A549 (cell line): Measurements from ENCODE around the gene PDZD7. TPM values are rescaled to one million over a fixed set of nuclear protein-coding genes. Genes with fewer than 3 reads are reported as not detected.
A peak's percentile ranks its signal among the peaks of the same experiment; 100 is the strongest.

Source experiments
- ATAC-seq, 2 experiments: fragments of 200-7000 bp in 1 of 2; fragments of >200 bp in 1 of 2; cut with Nextera tagmentation in 1 of 2; cut with Tn5 transposase in 1 of 2; 3 replicates each; pipeline versions ENCODE4 v1.8.0 to v1.9.1; 2018 to 2020; ENCODE audit warnings: mild to moderate bottlenecking in 1 of 2, moderate library complexity in 1 of 2
- CTCF ChIA-PET: fragments of 300-600 bp; sonication (Branson Sonifier 250); formaldehyde crosslinking; extraction: SDS; loops from one replicate; lab custom pipeline; 2021; ENCODE audit warnings: antibody characterized with exemption, inconsistent platforms; lab: Yijun Ruan, JAX
- POLR2A ChIA-PET: fragments of 350-600 bp; formaldehyde crosslinking; extraction: SDS; loops from one replicate; lab custom pipeline; 2021; ENCODE audit warnings: antibody characterized with exemption, inconsistent platforms; lab: Yijun Ruan, JAX
- DNase-seq, 2 experiments: peaks; one replicate each; pipeline versions ENCODE4 v3.0.0 to v3.0.0-alpha.2; 2011 to 2016; ENCODE audit warnings: low read depth in 1 of 2, low spot score in 1 of 2
- FAIRE-seq: peaks from 2 replicates; lab custom pipeline; 2011; peaks lifted over from hg19 to GRCh38; lab: Jason Lieb, UNC
- H3K27ac ChIP-seq, 2 experiments: fragments of >200 bp; sonication (Bioruptor Twin); formaldehyde crosslinking; 3 replicates each; pipeline ENCODE4 v1.5.1; 2016 to 2017
- H3K4me1 ChIP-seq: fragments of >200 bp; sonication (Bioruptor Twin); formaldehyde crosslinking; 3 replicates; pipeline ENCODE4 v1.6.1; 2016
- H3K4me2 ChIP-seq: fragments of >200 bp; sonication (Bioruptor Twin); formaldehyde crosslinking; 3 replicates; pipeline ENCODE4 v1.6.1; 2016
- H3K4me3 ChIP-seq: fragments of >200 bp; sonication (Bioruptor Twin); formaldehyde crosslinking; 3 replicates; pipeline ENCODE4 v1.5.1; 2016
- H3K9me3 ChIP-seq: fragments of >200 bp; sonication (Bioruptor Twin); formaldehyde crosslinking; 3 replicates; pipeline ENCODE4 v1.6.1; 2016
- BHLHE40 ChIP-seq: IDR thresholded peaks from 2 replicates; pipeline ENCODE4 v1.6.1; 2012; ENCODE audit warnings: low read depth, low read length, inconsistent platforms
- CBX8 ChIP-seq: fragments of 200-600 bp; sonication (generic); IDR thresholded peaks from 2 replicates; pipeline ENCODE4 v1.6.1; 2016
- CHD2 ChIP-seq: fragments of 150-350 bp; IDR thresholded peaks from 2 replicates; pipeline ENCODE4 v1.6.1; 2014; ENCODE audit warnings: low read length; ENCODE audit not compliant: partially characterized antibody
- EP300 ChIP-seq, 2 experiments: fragments of >200 bp; sonication (Bioruptor Twin); formaldehyde crosslinking; IDR thresholded peaks; 2 replicates in 1 of 2; 3 replicates in 1 of 2; pipeline ENCODE4 v1.6.1; 2016 to 2017
- ESRRA ChIP-seq: fragments of 150-350 bp; IDR thresholded peaks from 2 replicates; pipeline ENCODE4 v1.6.1; 2014; ENCODE audit warnings: mild to moderate bottlenecking, low read length, borderline replicate concordance
- FOSB ChIP-seq: fragments of 250-450 bp; sonication (Bioruptor Pico); IDR thresholded peaks from 2 replicates; pipeline ENCODE4 v1.5.0; 2020; ENCODE audit warnings: mild to moderate bottlenecking, moderate library complexity
- HMGXB4 ChIP-seq: fragments of 250-450 bp; sonication (Bioruptor Pico); IDR thresholded peaks from 2 replicates; pipeline ENCODE4 v1.5.0; 2021; ENCODE audit warnings: mild to moderate bottlenecking, moderate library complexity, borderline replicate concordance
- MAFK ChIP-seq: fragments of 450-650 bp; IDR thresholded peaks from 2 replicates; pipeline ENCODE4 v1.6.1; 2014; ENCODE audit not compliant: partially characterized antibody
- NPAS2 ChIP-seq: fragments of 250-450 bp; sonication (Bioruptor Pico); IDR thresholded peaks from 2 replicates; pipeline ENCODE4 v1.8.0; 2022; ENCODE audit warnings: mild to moderate bottlenecking, moderate library complexity, borderline replicate concordance
- NR3C1 ChIP-seq: fragments of >200 bp; sonication (Bioruptor Twin); formaldehyde crosslinking; IDR thresholded peaks from 3 replicates; pipeline ENCODE4 v1.6.1; 2017
- RARB ChIP-seq: fragments of 250-450 bp; sonication (Bioruptor Pico); IDR thresholded peaks from 2 replicates; pipeline ENCODE4 v1.8.0; 2021; ENCODE audit warnings: mild to moderate bottlenecking, moderate library complexity
- REST ChIP-seq: fragments of 200-600 bp; sonication (generic); IDR thresholded peaks from 2 replicates; pipeline ENCODE4 v1.6.1; 2016; ENCODE audit warnings: antibody characterized with exemption, mild to moderate bottlenecking, moderate library complexity
- TFCP2L1 ChIP-seq: fragments of 250-450 bp; sonication (Bioruptor Pico); IDR thresholded peaks from 2 replicates; pipeline ENCODE4 v1.5.0; 2021; ENCODE audit warnings: mild to moderate bottlenecking
- ZSCAN20 ChIP-seq: fragments of 250-450 bp; sonication (Bioruptor Pico); IDR thresholded peaks from 2 replicates; pipeline ENCODE4 v1.8.0; 2022; ENCODE audit warnings: mild to moderate bottlenecking, moderate library complexity
- WGBS: methylation state at CpG from one replicate; pipeline ENCODE4 v1.1.6; 2017; ENCODE audit errors: missing lambda C conversion rate; 5-methylcytosine and 5-hydroxymethylcytosine counted together
- polyA plus RNA-seq, 4 experiments: library from polyadenylated mRNA; depleted of rRNA in 3 of 4; stranded (reverse); fragments of >200 nt; fragmentation: RNase III in 1 of 4; extraction: RNeasy Plus Mini Kit Qiagen cat#74134 plus additional on column Dnase treatment in 1 of 4; gene quantifications; 2 replicates in 3 of 4; 3 replicates in 1 of 4; pipeline ENCODE4 v1.2.3, GENCODE V29; 2011 to 2017

The PDZD7 gene
- polyA plus RNA-seq, 2 of the 4 experiments (the other 2 are of a cell fraction) = 0.21 to 0.56 TPM

GRCh38 chr10:101047268-101047667 lies 16.3 kb upstream of the PDZD7 start:
- Histone ChIP-seq H3K27ac (no peak overlapping the region), H3K4me3 (no peak overlapping the region), H3K4me2 (no peak overlapping the region), H3K9me3 (no peaks in the 10 kb centered on the region), H3K4me1 (peaks cover 25% of the 10 kb centered on the region)
- DNase-seq (no peak), ATAC-seq (no peak), FAIRE-seq (no peak)
- WGBS = 84% methylated on average over 16 of the region's 16 CpGs
- CTCF ChIA-PET = interaction anchor here (1.0 to 65.1 kb wide), 6 partner anchors 4 to 114 kb away, joined by 3 to 2364 read pairs (median 8); partner anchors contain the start of genes KAZALD1, LZTS2, PDZD7 and SFXN3
- POLR2A ChIA-PET = no interaction called here
- TF ChIP-seq NPAS2 (CRISPR knock-in tag) = no peak
- TF ChIP-seq FOSB (CRISPR knock-in tag) = no peak
- TF ChIP-seq REST = no peak
- TF ChIP-seq RARB (CRISPR knock-in tag) = no peak
- no peak for TF ChIP-seq EP300 (IDR thresholded peaks at IDR 0.05)

GRCh38 chr10:101046332-101047238 lies 15.7 kb upstream of the PDZD7 start:
- WGBS = 71% methylated on average over 23 of the region's 25 CpGs
- Histone ChIP-seq H3K4me2 (no peak overlapping the region), H3K9me3 (no peaks in the 10 kb centered on the region), H3K4me1 (peaks cover 24% of the 10 kb centered on the region), H3K27ac (no peak overlapping the region), H3K4me3 (no peak overlapping the region)
- FAIRE-seq (no peak), ATAC-seq (no peak), DNase-seq (no peak)
- POLR2A ChIA-PET = no interaction called here
- TF ChIP-seq CBX8 (no peak), HMGXB4 (CRISPR knock-in tag) (no peak), TFCP2L1 (CRISPR knock-in tag) (no peak), ZSCAN20 (CRISPR knock-in tag) (no peak), ESRRA (no peak), CHD2 (no peak)
- CTCF ChIA-PET = interaction anchor here (1.0 to 65.1 kb wide), 6 partner anchors 4 to 115 kb away, joined by 3 to 2364 read pairs (median 8); partner anchors contain the start of genes KAZALD1, PDZD7 and SFXN3

GRCh38 chr10:101044117-101044516 lies 13.2 kb upstream of the PDZD7 start:
- H3K4me3 ChIP-seq = no peak overlapping the region
- FAIRE-seq (no peak), DNase-seq (no peak), ATAC-seq (no peak)
- ChIA-PET POLR2A (interaction anchor here (0.5 to 3.4 kb wide), 4 partner anchors 9 to 104 kb away, joined by 3 to 39 read pairs (median 4); partner anchors contain the start of gene KAZALD1), CTCF (interaction anchor here (1.1 to 59.3 kb wide), 7 partner anchors 15 to 526 kb away, joined by 3 to 2364 read pairs (median 52); partner anchors contain the start of genes KAZALD1, LZTS2, PDZD7 and SFXN3)
- TF ChIP-seq MAFK (no peak), REST (no peak), NR3C1 (no peak), BHLHE40 (no peak)
- no peak overlapping the region; the same call in 2 of the 3 replicates for H3K4me2 ChIP-seq
- no peaks in the 10 kb centered on the region for H3K9me3 ChIP-seq
- WGBS = 91% methylated on average over 2 of the region's 2 CpGs
- peak overlapping the region in 1 of 2 experiments; percentile 93; a peak in 2 of 6 replicates for H3K27ac ChIP-seq
- H3K4me1 ChIP-seq = peaks cover 24% of the 10 kb centered on the region
